Sciatic nerve (tissue), 2 donors: Measurements from ENCODE around the gene LRP8. TPM values are rescaled to one million over a fixed set of nuclear protein-coding genes. Genes with fewer than 3 reads are reported as not detected.
"Not testable (repeated sequence)": the region's sequence is repeated elsewhere in the genome, so short reads cannot be mapped to it uniquely, and the experiment has no call there.

Experiments
- ATAC-seq: fragments of 200-7000 bp; cut with Tn5 transposase; one replicate; pipeline ENCODE4 v1.9.1; 2020; ENCODE audit warnings: mild to moderate bottlenecking, moderate library complexity
- DNase-seq: peaks from one replicate; pipeline ENCODE4 v3.0.0-alpha.2; 2020; ENCODE audit warnings: low spot score
- intact Hi-C: fragments of 100-400 bp; cut with DNase I; formaldehyde crosslinking; loops from one replicate; pipeline ENCODE4 v1.14.2; 2022
- total RNA-seq: library from RNA; stranded (reverse); fragmentation: NEBNext Ultra II Directional; extraction: Animal tissue kit (Norgen Biotek cat#: 25700); gene quantifications from one replicate; pipeline ENCODE4 v1.2.1, GENCODE V29; 2021
- donor health status: DM: no; HTN: no; CAD: no.
- donor health status: DM: no; HTN: no; CAD: no.

LRP8 gene
- total RNA-seq, 1 donor from 2014 or later: 2.4 TPM

GRCh38 chr1:53294567-53294966, 33.3 kb downstream of the LRP8 start:
- DNase-seq: no peak
- no peak for ATAC-seq
- intact Hi-C loops: no loop called here

GRCh38 chr1:53294061-53294460, 33.8 kb downstream of the LRP8 start:
- no peak for DNase-seq
- intact Hi-C loops: no loop called here
- no peak for ATAC-seq

GRCh38 chr1:53293123-53293522, 34.7 kb downstream of the LRP8 start:
- intact Hi-C loops: no loop called here
- ATAC-seq: peak; percentile 40
- DNase-seq: no peak

GRCh38 chr1:53292690-53293089, 35.2 kb downstream of the LRP8 start:
- DNase-seq: no peak
- ATAC-seq: peak; percentile 10
- intact Hi-C loops: no loop called here

GRCh38 chr1:53291574-53291973, 36.3 kb downstream of the LRP8 start:
- intact Hi-C loops: no loop called here
- ATAC-seq (no peak), DNase-seq (no peak)

- ATAC-seq: no peak
- intact Hi-C loops: no loop called here
These were observed 39.0 kb downstream of the LRP8 start for GRCh38 chr1:53288790-53289429.

GRCh38 chr1:53288002-53288789, 39.7 kb downstream of the LRP8 start:
- no peak for ATAC-seq
- intact Hi-C loops: no loop called here

More at GRCh38 chr1:53288790-53289429, 39.0 kb downstream of the LRP8 start:
- DNase-seq: no peak

GRCh38 chr1:53286955-53287354, 40.9 kb downstream of the LRP8 start:
- intact Hi-C loops: no loop called here
- ATAC-seq: no peak
- DNase-seq: no peak

More at GRCh38 chr1:53288002-53288789, 39.7 kb downstream of the LRP8 start:
- DNase-seq: no peak

GRCh38 chr1:53285969-53286760, 41.7 kb downstream of the LRP8 start:
- no peak for DNase-seq
- no peak for ATAC-seq
- intact Hi-C loops: no loop called here

GRCh38 chr1:53285546-53285945, 42.3 kb downstream of the LRP8 start:
- intact Hi-C loops: no loop called here
- DNase-seq (no peak), ATAC-seq (no peak)

GRCh38 chr1:53284224-53285020, 43.4 kb downstream of the LRP8 start:
- ATAC-seq (no peak), DNase-seq (no peak)
- intact Hi-C loops: no loop called here

- DNase-seq, intact Hi-C loops: not testable (repeated sequence)
These were observed 44.7 kb downstream of the LRP8 start for GRCh38 chr1:53283156-53283555.

GRCh38 chr1:53281133-53281532, 46.7 kb downstream of the LRP8 start:
- no peak for DNase-seq
- intact Hi-C loops: no loop called here
- no peak for ATAC-seq

More at GRCh38 chr1:53283156-53283555, 44.7 kb downstream of the LRP8 start:
- not testable (repeated sequence) for ATAC-seq

GRCh38 chr1:53280496-53280895, 47.4 kb downstream of the LRP8 start:
- no peak for ATAC-seq
- DNase-seq: no peak
- intact Hi-C loops: no loop called here

GRCh38 chr1:53279296-53280200, 48.3 kb downstream of the LRP8 start:
- DNase-seq (no peak), ATAC-seq (no peak)
- intact Hi-C loops: loop anchor here (2.0 kb wide), 1 partner anchor 113 kb away; no protein-coding TSS in a partner anchor

- peak; percentile 82 for DNase-seq
- ATAC-seq: peak; percentile 72
- intact Hi-C loops: loop anchor here (2.0 kb wide), 1 partner anchor 114 kb away; no protein-coding TSS in a partner anchor
These were observed 49.6 kb downstream of the LRP8 start for GRCh38 chr1:53278298-53278725.

GRCh38 chr1:53277326-53277725, 50.5 kb downstream of the LRP8 start:
- DNase-seq (no peak), ATAC-seq (no peak)
- intact Hi-C loops: no loop called here

- intact Hi-C loops: no loop called here
- DNase-seq (no peak), ATAC-seq (no peak)
These were observed 51.0 kb downstream of the LRP8 start for GRCh38 chr1:53276902-53277281.
